GM18511 (cell line): ENCODE results near the gene NEK10.
"Not testable (repeated sequence)": the region's sequence is repeated elsewhere in the genome, so short reads cannot be mapped to it uniquely, and the experiment has no call there.

Experiments used
- ATAC-seq: cut with Tn5 transposase; IDR thresholded peaks from one replicate; pipeline ENCODE4 v1.9.1; 2021; ENCODE audit warnings: mild to moderate bottlenecking, moderate library complexity; ENCODE audit not compliant: unreplicated experiment

Gene NEK10

GRCh38 chr3:27319847-27320526 lies 49.2 kb downstream of the NEK10 start:
- no peak for ATAC-seq

GRCh38 chr3:27319304-27319703 lies 49.9 kb downstream of the NEK10 start:
- no peak for ATAC-seq

DNA sequence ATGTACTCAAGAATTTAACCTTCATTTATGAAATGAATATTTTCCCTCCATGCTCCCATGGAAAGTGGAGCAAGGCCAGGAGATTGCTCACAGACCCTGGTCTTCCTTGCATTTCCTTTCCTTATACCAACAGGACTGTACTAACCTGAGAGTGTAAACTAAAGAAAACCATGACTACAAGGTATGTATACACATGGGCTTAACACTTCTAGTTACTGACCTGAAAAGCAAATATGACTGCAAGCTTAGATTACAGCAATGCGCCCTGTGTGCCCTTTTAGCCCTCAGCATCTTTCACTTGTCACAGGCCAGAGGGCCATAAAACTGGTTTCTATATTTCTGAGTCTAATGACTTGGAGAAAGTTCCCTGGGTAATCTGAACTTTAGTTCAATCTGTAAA lies 52.1 kb downstream of the NEK10 start:
- no peak for ATAC-seq

DNA sequence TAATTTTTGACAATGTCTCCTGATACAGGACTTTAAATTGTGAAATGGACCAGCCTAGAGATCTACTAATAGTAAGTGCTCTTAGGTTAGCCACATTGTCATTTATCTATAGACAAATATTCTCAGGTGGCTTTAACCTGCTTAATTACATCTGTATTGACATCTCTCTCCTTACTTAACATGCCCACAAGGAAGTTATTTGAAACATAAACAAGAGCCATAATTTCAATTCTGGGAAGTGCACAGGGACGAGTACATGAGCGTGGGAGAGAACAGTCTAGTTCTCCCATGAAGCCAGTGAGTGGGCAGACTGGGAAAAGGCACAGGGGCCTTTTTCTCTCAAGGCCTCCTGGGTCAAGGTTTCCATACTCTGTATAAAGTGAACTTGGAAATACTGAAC lies 54.2 kb downstream of the NEK10 start:
- no peak for ATAC-seq

DNA sequence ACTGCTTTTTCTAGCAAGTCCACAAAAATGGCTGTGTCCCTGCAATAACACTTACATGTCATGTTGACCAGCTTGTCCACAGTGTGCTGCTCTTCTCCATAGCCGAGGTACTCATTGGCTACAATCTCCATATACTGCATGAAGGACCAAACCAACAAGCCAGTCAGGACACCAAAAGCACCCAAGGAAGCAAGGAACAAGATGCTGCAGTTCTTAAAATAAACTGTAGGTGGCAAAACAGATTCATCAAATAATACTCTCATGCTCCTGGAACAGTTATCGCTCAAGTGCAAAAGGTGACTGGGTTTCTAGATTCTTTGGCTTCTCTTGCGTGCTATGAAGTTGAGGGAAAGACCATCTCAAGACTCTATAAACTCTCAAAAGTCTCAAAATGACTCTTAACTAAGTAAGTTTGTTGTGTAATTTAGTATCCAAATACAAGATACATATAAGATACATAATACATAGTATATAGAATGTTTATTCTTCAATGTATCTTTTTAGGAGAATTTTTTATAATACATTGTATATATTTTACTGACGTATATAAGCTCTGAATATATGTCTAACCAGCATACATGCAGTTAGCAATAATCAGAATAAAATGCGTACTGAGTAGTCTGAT lies 57.0 kb downstream of the NEK10 start:
- ATAC-seq = peak; percentile 93

GRCh38 chr3:27311400-27311799 lies 57.8 kb downstream of the NEK10 start:
- ATAC-seq = no peak

GRCh38 chr3:27310688-27311087 lies 58.5 kb downstream of the NEK10 start:
- no peak for ATAC-seq

- no peak for ATAC-seq
Observed at GRCh38 chr3:27307566-27307965, 61.6 kb downstream of the NEK10 start.

DNA sequence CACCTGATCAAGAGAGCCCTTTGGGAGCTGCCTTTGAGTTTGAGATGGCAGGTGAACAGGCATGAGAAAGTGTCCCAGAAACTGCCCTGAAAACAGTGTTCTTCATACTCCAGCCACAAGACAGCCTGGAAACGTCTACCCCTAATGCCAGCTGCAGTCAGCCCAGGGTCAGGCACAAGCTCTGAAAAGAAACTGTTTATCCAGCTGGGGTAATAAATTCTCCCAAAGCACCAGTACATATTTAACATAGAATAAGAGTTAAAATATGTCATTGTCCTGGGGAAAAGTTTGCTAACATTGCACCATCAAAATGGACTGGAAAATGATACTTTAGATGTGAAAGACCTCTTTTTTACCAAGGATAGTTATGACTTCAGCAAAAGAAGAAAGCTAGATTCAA lies 66.3 kb downstream of the NEK10 start:
- ATAC-seq = no peak

GRCh38 chr3:27298981-27299380 lies 70.2 kb downstream of the NEK10 start:
- not testable (repeated sequence) for ATAC-seq

DNA sequence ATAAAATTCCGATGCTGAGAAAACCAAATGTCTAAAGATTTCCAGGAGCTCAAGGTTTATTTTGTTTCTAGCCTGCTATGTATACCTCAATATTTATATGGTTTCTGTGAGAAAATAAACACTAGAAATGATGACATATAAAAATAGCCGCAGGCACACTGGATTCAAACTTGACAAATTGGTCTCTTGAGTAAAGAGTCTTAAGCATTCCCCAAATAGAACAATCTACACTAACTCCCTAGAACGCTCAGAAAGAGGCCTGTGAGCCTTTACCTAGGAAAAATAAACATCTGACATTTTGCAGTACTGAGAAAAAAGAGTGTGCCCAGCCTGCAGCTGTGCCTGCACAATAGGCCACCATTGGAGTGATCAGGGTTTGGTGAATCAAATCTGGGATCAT lies 75.2 kb downstream of the NEK10 start:
- ATAC-seq = no peak

DNA sequence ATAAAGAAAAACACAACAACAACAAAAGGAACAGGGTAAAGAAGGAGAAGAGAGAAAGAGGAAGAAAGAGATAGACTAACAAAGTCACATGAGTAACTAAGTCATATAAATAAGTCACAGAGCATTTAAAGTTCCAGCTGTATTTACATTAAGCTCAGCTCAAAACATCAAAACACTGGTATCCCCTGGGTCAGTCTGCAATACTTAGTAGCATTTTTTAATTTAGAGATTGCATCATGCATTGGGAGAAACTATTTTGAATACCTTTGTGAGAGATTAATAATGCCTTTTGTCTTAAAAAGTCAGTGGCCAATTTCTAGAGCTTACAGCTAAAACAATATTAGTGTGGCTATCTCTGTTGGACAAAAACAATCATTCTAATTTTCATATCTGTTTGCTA lies 78.4 kb downstream of the NEK10 start:
- ATAC-seq = no peak

DNA sequence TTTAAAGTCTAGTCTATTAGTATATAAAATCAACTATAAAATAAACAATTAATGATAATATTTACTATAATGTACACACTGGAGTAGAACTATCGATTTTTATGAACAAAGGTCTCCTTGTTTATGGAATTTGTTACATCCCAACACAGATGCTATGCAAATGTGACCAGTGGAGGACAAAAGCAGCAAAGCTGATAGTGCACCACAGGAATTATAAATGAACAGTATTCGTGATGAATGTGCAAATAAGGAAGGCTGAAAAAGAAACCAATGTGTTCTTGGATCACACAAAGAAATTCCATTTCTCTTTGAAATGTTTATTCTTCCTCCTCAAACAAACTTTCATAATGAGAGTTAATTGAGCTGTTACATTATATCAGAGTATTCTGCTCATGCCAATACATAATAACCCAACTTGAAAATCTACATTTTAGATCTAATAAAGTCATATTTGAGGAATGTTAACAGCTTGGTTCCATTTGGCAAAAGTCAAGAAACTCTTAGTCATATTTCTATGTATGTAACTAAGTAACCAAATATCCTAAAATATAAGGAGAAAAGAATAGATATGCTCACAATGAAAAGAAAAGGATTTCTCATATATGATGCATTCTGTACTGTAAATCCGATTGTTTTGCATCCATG lies 79.3 kb downstream of the NEK10 start:
- no peak for ATAC-seq

DNA sequence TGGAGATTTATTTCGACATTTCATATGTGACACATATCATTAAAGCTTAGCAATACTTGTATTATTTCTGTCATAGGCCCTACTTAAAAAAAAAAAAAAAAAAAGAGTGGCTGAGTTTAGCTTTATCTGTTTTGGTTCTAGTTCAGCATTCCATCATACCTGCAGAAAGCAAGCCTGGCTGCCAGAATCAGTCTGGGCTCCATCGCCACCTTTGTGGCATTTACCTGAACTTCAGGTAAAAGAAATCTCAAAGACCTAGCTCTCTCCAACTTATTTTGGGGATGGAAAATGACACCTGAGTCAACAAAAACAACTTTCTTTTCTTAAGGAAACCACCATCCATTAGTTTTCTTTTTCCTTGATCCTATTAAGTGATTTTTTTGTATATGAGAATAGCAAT lies 82.1 kb downstream of the NEK10 start:
- no peak for ATAC-seq

DNA sequence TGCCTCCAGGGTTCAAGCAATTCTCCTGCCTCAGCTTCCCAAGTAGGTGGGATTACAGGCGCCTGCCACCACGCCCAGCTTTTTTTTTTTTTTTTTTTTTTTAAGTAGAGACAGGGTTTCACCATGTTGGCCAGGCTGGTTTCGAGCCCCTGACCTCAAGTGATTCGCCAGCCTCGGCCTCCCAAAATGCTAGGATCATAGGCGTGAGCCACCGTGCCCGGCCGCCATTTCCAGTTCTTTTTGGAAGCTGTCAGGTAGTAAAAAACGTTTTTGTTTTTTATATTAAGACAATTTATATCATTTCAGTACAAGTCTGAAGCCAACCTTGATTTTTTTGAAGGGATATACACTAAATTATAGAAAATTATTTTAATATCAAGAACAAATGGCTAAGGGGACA lies 82.7 kb downstream of the NEK10 start:
- ATAC-seq = not testable (repeated sequence)

GRCh38 chr3:27285668-27286067 lies 83.5 kb downstream of the NEK10 start:
- ATAC-seq = no peak

- ATAC-seq = no peak
Observed at GRCh38 chr3:27281671-27282150, 87.5 kb downstream of the NEK10 start.

GRCh38 chr3:27279123-27279522 lies 90.1 kb downstream of the NEK10 start:
- no peak for ATAC-seq

DNA sequence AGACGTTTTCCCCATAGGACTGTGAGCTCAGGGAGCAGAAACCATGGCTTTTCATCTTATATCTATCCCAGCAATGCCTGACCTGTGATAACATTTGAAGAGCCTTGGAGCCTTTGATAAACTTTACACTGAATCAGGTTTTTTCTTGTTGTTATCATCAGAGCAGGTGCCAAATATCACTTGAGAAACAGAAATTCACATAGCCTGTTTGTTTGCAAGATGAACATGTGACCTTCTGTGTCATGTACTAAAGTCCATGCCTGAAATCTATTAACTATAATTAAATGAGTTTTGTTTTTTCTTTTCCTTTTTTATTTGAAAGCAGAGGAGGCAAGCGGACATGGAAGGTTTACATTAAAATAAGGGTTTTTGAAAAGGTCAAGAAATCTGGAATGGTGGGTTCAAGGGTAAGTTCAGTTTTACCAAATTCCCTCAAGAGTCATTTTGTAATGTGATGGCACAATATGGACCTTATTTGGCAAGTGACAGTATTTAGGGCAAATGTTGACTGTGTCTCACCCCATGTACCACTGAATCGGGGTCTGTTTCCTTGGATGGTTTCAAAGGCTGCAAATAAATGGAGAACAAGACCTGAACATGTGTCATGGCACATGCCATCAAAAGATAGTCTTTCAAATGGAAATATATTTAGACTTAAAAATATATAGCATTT lies 90.7 kb downstream of the NEK10 start:
- ATAC-seq = no peak

- ATAC-seq = no peak
Observed at GRCh38 chr3:27275441-27275990, 93.7 kb downstream of the NEK10 start.

DNA sequence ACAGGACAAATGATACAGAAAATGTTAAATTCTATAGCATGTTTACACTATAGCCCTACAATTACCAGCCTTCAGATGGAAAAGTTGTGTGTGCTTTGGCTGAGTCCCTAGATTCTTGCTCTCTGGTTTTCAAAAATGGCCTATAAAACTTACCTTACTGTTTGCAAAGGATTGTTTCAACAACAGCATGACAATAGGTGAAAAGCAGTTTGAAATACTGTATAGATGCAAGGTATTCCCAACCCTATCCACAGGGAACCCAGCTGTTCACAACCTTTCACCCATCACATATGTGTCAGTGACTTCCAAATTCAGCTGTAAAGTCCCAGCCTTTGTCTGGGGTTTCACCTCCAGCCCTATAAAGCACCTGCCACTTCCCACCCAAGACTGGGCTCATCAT lies 97.3 kb downstream of the NEK10 start:
- no peak for ATAC-seq
